GM12892 (cell line): ENCODE results near the gene YY1AP1.

Source experiments
- POLR2A ChIP-seq: IDR thresholded peaks from 2 replicates; pipeline ENCODE4 v1.6.1; 2011; ENCODE audit warnings: low read depth, low read length, control low read depth
- POLR2AphosphoS5 ChIP-seq: IDR thresholded peaks from 2 replicates; pipeline ENCODE4 v1.6.1; 2011; ENCODE audit warnings: low read depth, low read length, control low read depth
- TAF1 ChIP-seq: IDR thresholded peaks from 2 replicates; pipeline ENCODE4 v1.6.1; 2011; ENCODE audit warnings: low read depth, mild to moderate bottlenecking, control low read depth, low read length, borderline replicate concordance

- TF ChIP-seq POLR2AphosphoS5 (no peak), POLR2A (no peak), TAF1 (no peak)
These were observed 8.0 kb upstream of the YY1AP1 start for GRCh38 chr1:155696524-155696923.
